ENCODE measurements around the gene ZNF23. TPM values are rescaled to one million over a fixed set of nuclear protein-coding genes. Genes with fewer than 3 reads are reported as not detected.

The ZNF23 gene
- total RNA-seq, 1 experiment from 2014 or later = 10.6 TPM

DNA sequence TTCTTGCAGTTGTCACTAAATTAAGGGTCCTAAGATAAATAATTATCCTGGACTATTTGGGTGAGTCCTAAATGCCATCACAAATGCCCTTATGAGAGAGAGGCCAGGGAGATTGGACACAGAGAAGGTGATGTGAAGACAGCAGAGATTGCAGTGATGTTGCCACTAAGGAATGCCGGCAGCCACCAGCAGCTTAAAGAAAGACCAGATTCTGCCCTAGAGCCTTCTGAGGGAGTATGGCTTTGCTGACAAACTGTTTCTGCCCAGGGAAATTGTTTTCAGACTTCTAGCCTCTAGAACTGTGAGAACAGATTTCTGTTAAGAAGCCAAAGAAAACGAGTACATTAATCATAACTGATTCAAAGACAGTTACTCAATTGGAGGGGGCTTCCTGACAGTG, 10.0 kb upstream of the ZNF23 start:
- DNase-seq (ENCODE audit: low read depth) = no peak

GRCh38 chr16:71467810-71468209, 5.8 kb upstream of the ZNF23 start:
- peak; percentile 41 for DNase-seq (ENCODE audit: low read depth)

DNA sequence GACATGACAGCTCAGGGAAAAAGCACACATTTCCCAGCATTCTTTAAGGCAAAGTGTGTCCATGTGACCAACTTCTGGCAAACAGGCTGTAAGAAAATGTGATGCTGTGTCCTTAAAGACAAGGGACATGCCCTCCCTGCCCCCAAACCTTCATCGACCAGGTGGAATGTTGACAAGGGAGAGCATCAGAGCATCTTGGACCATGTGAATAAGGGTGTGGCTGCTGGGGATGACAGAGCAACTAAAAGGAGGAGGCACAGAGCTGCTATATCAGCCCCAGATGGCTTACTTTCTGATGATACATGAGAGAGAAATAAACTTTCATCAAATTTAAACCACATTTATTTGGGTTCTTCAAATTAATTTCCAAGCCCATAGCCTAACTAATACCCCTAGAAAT, 2.2 kb upstream of the ZNF23 start:
- no peak for DNase-seq (ENCODE audit: low read depth)

- no peak for DNase-seq (ENCODE audit: low read depth)
Measured at GRCh38 chr16:71460941-71461340, 1.1 kb downstream of the ZNF23 start.

DNA sequence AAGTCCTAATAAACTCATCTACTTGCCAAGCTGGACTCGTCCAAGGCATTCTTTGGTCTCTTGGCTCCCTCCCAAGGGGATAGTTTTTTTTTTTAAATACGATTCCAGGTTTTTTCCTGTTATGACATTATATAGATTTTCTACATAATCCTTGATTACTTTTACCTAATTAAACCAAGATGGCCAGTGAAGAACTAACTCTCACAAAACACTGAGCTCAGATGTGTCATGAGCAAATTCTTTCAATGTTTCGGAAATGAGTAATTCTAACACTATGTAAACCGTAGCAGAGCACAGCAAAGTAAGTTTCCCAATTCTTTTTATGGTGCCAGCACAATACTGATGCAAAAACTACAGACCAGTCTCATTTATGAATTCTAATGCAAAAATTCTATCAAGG, 1.8 kb downstream of the ZNF23 start:
- DNase-seq (ENCODE audit: low read depth) = peak; percentile 80

DNA sequence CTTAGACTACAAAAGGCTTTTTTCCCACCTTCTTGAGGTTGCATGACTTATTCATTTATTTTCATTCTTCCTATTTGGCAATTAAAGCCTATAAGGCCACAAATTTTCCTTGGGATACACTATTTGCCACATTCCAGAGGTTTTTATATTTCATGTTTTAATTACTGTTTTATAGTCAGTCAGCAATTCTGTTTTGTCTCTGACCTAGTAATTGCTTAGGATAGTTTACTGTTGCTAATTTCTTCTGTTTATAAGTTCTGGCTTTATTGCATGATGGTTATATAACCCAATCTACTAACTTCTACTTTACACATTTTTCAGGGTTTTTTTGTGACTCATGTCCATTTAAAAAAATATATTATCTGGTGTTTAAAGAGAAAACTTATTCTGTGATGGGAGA, 2.5 kb downstream of the ZNF23 start:
- DNase-seq (ENCODE audit: low read depth) = no peak

- DNase-seq (ENCODE audit: low read depth) = no peak
Measured at GRCh38 chr16:71456801-71457200, 5.2 kb downstream of the ZNF23 start.

DNA sequence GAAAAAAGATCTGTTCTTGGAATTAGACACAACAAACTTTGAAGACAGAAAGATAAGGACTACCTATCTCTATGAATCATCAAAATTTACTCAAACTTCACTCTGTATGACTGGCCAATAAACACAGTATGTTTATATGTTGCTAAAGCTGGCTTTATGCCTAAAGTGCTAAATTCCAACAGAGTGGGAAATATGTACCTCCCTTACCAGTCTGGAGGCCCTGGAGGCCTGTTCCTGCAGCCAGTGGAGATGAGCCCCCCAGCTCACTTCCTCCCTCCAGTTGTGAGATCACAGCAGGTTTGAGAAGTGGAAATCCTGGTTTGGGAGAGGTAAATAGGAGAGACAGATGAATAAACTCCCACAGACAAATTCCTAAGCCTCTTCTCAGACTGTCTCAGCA, 9.0 kb downstream of the ZNF23 start:
- DNase-seq (ENCODE audit: low read depth) = peak; percentile 69

DNA sequence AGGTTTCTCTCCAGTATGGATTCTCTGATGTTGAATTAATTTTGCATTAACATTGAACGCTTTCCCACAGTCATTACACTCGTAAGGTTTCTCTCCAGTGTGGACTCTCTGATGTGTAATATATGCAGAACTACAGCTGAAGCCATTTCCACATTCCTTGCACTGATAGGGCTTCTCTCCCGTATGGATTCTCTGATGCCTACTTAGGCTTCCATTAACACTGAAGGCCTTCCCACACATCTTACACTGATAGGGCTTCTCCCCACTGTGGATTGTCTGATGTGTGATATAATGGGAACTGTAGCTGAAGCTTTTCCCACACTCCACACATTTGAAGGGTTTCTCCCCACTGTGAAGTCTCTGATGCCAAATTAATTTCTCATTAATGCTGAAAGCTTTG, 13.0 kb downstream of the ZNF23 start:
- no peak for DNase-seq (ENCODE audit: low read depth)

DNA sequence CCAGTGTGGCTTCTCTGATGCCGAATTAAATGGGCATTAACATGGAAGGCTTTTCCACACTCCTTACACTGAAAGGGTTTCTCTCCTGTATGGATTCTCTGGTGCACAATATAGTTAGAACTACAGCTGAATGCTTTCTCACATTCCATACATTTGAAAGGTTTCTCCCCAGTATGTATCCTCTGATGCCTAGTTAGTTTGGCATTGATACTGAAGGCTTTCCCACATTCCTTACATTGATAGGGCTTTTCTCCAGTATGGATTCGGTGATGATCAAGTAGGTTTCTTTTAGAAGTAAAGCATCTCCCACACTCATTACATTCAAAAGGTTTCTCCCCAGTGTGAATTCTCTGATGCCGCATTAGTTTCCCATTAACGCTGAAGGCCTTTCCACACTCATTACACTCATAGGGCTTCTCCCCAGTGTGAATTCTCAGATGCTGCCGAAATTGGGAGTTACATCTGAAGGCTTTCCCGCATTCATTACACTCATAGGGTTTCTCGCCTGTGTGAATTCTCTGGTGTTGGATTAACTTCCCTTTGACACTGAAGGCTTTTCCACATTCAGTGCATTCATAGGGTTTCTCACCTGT, 13.7 kb downstream of the ZNF23 start:
- DNase-seq (ENCODE audit: low read depth) = no peak

DNA sequence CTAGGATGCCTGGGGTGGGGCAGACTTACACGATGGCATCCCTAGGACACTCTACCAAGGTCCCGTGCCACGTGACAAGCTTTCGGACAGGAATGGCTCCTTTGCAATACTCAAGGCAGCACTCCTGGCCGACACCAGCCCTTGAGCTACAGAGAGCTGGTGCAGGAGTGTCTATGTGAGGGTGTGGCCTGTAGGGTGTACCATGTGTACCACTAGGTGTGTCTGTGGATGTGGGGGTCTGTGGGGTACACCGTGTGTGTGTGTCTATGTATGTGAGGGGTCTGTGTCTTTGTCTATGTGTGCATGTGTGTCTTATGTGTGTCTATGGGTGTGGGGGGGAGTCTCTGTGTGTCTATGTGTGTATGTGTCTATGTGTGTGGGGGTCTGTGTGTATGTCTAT, 18.3 kb downstream of the ZNF23 start:
- DNase-seq (ENCODE audit: low read depth) = no peak

DNA sequence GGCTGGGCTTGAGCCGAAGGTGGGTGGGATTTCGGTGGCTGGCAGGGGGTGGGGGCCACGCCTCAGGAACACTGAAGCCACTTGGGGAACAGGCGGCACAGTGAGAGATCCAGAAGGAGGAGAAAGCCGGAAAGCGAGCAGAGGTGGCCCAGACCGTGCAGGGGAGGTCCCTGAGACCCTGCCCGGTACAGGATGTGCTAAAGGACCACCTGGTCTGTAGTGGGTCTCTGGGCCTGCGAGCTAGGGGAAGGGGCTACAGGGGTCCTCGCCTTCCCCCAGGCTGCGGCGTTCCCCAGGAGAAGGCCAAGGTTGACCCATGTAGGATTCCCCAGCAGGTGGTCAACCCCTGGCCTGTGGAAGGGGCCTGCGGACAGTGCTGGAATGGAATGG, 20.0 kb downstream of the ZNF23 start, which contains the start of gene TLE7:
TLE7 (minus strand) TSS at position 4 of the 390 bp plus-strand sequence. CDS start 8,730 bp downstream, outside the sequence.
- no peak for DNase-seq (ENCODE audit: low read depth)

- no peak for DNase-seq (ENCODE audit: low read depth)
Measured at GRCh38 chr16:71441348-71442050, 20.5 kb downstream of the ZNF23 start.

DNA sequence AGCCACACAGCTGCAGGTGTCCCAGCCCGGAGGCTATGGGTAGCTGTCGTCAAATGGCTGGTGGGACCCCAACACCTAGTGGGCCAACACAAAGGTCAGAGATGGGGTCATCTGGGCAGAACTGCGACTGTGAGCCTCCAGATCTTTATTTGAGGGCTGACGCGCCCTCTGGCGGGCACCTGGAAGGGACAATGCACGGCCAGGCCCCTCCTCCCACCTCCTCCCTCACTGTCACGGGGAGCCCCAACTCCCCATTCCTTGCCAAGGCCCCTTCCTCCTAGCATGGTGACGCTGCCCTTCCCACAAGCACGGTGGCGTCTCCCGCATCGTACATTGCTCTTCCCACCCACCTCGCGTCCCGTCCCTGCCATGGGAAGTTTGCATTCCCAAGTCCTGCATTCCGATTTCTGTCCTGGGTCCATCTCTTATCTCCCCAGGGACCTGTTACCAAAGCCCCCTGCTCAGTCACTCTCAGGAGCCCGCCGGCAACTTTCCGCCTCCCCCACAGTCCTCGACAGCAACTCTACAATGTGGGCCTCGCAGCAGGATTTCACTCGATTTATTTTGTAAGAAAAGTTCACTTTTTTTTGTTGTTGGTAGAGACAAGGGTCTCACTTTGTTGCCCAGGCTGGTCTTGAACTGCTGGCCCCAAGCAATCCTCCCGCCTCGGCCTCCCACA, 21.2 kb downstream of the ZNF23 start:
- DNase-seq (ENCODE audit: low read depth) = no peak

GRCh38 chr16:71439523-71439922, 22.5 kb downstream of the ZNF23 start:
- DNase-seq (ENCODE audit: low read depth) = peak; percentile 22

DNA sequence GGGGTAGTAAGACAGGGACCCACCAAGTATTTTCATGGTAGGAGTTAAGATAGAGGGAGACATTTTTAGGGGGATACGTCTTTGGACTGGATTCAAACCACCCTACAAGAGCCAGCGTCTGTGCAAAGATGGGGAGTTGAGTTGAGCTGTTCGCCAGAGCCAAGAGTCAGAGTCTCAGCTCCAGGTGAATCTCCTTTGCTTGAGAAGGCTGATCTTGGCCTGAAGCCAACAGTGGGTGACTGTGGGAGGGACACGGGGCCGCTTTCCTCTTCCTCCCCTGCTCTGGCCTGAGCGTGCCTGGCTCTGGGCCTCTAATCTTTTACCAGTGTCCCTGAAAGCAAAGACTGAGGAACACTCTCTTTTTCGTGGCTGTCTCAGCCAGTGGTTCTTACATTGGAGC, 25.6 kb downstream of the ZNF23 start:
- DNase-seq (ENCODE audit: low read depth) = no peak

- DNase-seq (ENCODE audit: low read depth) = no peak
Measured at GRCh38 chr16:71432906-71433305, 29.1 kb downstream of the ZNF23 start.

- DNase-seq (ENCODE audit: low read depth) = no peak
Measured at GRCh38 chr16:71431991-71432390, 30.1 kb downstream of the ZNF23 start.

- no peak for DNase-seq (ENCODE audit: low read depth)
Measured at GRCh38 chr16:71431176-71431575, 30.9 kb downstream of the ZNF23 start.

- no peak for DNase-seq (ENCODE audit: low read depth)
Measured at GRCh38 chr16:71430744-71431143, 31.3 kb downstream of the ZNF23 start.

DNA sequence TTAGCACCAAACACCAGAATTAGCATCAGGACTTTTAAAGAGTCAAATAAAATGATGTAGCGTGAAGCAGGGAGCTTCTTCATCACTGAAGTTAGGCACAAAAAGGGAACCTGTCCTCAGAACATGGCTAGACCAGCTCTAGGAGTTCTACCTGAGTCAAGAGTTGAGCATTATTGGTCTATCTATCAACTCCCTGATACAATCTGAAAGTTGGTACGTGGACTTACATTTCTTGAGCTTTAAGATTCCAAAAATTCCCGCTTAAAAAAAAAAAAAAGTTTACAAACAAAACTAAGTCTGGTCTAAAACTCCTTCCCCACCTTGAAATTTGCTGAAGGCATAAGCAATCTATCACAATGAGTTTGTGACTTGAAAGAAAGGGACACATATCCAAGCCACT, 32.5 kb downstream of the ZNF23 start:
- no peak for DNase-seq (ENCODE audit: low read depth)

- DNase-seq (ENCODE audit: low read depth) = peak; percentile 73
Measured at GRCh38 chr16:71428883-71429282, 33.2 kb downstream of the ZNF23 start.

DNA sequence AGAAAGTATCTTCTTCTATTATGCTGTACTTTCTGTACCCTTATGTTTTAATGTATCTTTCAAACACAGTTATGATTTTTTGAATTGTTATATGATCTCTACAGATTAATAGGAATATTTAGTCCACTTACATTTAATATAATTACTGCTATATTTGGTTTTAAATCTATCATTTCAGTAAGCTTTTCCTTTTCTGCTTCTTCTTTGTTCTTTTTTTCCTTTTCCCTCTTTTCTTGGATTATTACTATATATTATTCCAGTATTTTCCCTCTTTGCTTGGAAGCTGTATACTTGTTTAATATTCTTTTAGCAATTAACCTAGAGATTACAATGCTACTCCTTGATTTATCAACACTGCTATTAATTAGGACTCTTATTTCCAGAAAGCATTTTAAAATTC, 33.7 kb downstream of the ZNF23 start:
- no peak for DNase-seq (ENCODE audit: low read depth)

Data from M059J (cell line).